HG03095 (cell line): ENCODE measurements around the gene SLC35F5.
A peak's percentile ranks its signal among the peaks of the same experiment; 100 is the strongest.
"Not testable (repeated sequence)": the region's sequence is repeated elsewhere in the genome, so short reads cannot be mapped to it uniquely, and the experiment has no call there.

Source experiments
- ATAC-seq: cut with Tn5 transposase; IDR thresholded peaks from one replicate; pipeline ENCODE4 v1.9.1; 2021; ENCODE audit warnings: moderate library complexity; ENCODE audit not compliant: unreplicated experiment

The SLC35F5 gene

DNA sequence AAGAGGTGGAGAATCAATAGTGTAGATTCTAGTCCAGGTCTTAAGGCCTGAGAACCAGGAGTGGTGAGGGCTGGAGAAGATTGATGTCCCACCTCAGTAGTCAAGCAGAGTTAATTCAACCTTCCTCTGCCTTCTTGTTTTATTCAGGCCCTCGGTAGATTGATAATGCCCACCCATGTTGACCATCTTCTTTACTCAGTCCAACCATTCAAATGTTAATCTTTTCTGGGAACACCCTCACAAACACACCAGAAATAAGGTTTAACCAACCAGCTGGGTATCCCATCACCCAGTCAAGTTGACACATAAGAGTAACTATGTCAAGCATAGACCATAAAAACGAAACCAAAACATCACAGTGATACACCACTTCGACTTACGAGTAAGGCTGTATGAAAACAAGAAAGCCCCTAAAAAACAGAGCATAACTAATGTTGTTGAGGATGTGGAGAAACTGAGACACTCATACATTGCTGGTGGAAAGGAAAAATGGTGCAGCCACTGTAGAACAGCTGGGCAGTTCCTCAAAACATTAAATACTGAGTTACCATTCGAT lies 57.5 kb downstream of the SLC35F5 start:
- peak; percentile 64 for ATAC-seq

DNA sequence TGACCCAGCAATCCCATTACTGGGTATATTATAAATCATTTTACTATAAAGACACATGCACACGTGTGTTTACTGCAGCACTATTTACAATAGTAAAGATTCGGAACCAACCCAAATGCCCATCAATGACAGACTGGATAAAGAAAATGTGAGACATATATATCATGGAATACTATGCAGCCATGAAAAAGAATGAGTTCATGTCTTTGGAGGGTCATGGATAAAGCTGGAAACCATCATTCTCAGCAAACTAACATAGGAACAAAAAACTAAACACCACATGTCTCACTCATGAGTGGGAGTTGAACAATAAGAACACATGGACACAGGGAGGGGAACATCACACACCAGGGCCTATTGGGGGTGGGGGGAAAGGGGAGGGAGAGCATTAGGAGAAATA lies 58.2 kb downstream of the SLC35F5 start:
- not testable (repeated sequence) for ATAC-seq

DNA sequence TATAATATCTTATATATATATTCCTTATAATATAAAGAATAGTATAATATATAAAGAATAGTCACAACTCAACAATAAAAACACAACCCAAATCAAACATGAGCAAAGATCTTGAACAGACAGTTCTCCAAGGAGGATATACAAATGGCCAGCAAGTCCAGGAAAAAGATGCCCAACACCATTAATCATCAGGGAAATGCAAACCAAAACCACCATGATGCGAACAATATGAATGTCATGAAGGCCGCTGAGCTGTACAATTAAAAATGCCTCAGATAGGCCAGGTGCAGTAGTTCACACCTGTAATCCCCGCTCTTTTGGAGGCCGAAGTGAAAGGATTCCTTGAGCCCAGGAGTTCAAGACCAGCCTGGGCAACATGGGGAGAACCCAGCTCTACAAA lies 58.9 kb downstream of the SLC35F5 start:
- ATAC-seq = no peak

DNA sequence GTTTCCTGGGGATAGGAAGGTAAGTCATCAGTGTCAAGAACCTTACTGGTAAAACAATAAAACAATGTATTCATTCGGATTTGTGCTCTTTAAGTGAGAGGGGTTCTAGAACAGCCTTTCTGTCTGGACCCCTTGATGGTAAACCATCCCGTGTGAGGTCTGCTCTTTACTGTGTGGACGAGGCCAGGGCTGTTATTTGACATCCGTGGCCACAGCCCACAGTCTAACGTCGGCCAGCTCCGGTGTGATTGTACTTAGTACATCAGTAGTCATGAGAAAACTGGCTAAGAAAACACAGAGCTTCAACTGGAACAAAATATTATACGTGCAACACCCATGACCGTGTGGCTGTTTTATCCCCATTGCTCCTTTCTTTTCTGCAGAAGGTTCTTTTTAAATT lies 62.0 kb downstream of the SLC35F5 start:
- ATAC-seq = no peak

GRCh38 chr2:113692698-113693428 lies 63.6 kb downstream of the SLC35F5 start:
- peak; percentile 67 for ATAC-seq

GRCh38 chr2:113690871-113691270 lies 65.6 kb downstream of the SLC35F5 start:
- ATAC-seq = not testable (repeated sequence)

DNA sequence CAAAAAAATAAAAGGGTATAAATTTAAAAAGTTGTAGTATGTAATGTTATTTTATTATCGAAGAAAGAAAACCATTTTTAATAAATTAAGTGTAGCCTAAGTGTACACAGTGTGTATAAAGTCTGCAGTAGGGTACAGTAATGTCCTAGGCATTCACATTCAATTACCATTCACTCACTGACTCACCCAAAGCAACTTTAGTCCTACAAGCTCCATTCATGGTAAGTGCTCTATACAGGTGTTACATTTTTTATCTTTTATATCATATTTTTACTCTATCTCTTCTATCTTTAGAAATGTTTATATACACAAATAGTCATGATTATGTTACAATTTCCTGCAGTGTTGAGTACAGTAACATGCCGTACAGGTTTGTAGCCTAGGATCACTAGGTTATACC lies 69.9 kb downstream of the SLC35F5 start:
- ATAC-seq = no peak

DNA sequence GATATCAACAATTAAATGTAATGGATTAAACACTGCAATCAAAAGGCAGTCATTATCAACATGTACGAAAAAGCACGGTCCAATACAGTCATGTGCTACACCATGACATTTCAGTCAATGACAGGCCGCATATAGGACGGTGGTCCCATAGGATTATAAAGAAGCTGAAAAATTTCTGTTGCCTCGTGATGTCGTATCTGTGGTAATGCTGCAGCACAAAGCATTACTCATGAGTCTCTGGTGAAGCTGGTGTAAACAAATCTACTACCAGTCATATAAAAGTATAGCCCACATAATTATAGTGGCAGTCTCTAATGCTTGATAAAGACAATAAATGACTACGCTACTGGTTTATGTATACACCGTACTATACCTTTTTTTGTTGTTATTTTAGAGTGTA lies 71.0 kb downstream of the SLC35F5 start:
- no peak for ATAC-seq

DNA sequence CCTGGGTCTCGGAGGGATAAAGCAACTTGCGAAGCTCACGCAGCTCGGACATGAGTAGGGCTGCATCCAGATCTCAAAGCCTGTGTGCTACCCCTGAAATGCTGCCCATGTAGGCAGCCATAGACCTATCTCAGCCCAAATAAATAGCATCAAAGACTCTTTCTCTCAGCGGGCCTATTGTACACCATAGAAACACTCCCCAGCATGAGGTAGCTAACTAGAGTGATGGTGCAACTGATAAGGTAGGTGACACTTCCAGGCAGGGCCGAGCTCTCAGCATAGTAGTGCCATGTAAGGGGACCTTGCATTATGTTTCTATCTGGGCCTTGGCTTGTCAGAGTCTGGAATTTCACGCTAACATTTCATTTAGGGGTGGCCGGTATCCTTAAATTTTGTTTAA lies 77.0 kb downstream of the SLC35F5 start:
- no peak for ATAC-seq

- ATAC-seq = no peak
Observed at GRCh38 chr2:113677330-113677729, 79.1 kb downstream of the SLC35F5 start.

DNA sequence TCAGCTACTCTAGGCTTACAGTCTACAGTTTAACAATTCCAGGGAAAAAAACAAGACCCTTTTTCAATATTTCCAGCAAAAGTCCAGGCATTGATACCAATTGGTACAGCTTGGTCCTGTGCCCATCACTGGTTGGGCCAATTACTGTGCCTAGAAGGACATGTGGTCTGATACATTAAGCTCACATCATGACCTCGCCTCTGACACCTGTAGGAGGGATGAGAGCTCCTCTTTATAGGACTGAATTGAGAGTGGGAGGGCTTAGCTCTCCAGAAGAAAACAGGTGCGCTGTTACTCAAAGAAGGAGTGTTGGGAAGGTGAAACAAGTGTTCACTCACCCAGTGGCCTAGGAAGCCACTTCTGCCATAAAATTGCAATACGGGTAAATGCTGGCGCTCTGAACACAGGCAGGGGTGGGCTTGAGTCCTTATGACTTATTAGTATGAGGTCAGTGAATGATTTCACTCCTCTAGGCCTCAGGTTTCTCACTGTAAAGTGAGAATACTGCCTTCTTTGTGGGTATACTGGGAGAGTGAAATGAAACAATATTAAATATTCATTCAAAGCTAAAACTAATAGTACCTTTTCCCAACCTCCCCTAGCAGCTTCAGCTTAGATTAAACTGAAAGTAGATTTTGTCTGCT lies 79.7 kb downstream of the SLC35F5 start:
- ATAC-seq = no peak

- ATAC-seq = no peak
Observed at GRCh38 chr2:113675875-113676274, 80.6 kb downstream of the SLC35F5 start.

GRCh38 chr2:113672326-113672932 lies 84.0 kb downstream of the SLC35F5 start:
- no peak for ATAC-seq

GRCh38 chr2:113669013-113669412 lies 87.4 kb downstream of the SLC35F5 start:
- not testable (repeated sequence) for ATAC-seq

GRCh38 chr2:113664761-113665533 lies 91.5 kb downstream of the SLC35F5 start:
- ATAC-seq = not testable (repeated sequence)

DNA sequence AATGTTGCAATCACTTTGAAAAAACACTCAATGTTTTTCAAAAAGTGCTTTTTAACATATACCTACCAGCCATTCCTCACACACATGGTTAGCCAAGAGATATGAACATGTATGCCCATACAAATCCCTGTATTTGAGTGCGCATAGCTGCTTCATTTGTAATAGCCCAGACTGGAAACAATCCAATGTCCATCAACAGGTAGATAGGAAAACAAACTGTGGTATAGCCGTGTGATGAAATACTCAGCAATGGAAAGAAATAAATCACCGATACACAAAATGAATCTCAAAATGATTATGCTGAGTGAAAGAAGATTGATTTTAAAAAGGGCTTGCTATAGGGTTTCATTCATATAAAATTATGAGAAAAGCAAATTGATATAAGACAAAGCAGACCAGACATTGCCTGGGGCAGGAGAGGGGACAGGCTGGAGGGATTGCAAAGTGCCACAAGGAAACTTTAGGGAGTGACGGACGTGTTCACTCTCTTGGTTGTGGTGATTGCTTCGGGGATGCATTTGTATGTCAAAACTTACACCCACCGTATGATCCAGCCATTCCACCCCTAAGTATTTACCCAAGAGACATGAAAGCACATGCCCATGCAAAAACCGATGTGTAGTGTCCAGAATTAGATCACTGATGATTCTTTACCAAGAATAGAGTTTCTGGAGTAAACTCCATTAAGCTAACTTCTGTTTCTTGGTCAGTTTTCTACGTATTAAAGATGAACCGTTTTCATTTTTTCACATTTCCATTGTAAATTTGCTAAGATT lies 93.0 kb downstream of the SLC35F5 start:
- not testable (repeated sequence) for ATAC-seq
